Stimulated activated naive CD8-positive, alpha-beta T cell treated with anti-CD3 and anti-CD28 coated beads, Interleukin-15, amount 100 ng/mL, for 72 hours (primary cell): ENCODE results near the gene GHR.
A peak's percentile ranks its signal among the peaks of the same experiment; 100 is the strongest.

Experiments used
- ATAC-seq: fragments of 150-1000 bp; cut with Tn5 transposase; 2 replicates; pipeline ENCODE4 v1.10.0; 2021; ENCODE audit warnings: mild to moderate bottlenecking, moderate library complexity
- DNase-seq, 2 donors: peaks; one replicate each; pipeline ENCODE4 v3.0.0; 2021 to 2022
- H3K27ac Mint-ChIP-seq, 2 donors: one replicate each; pipeline ENCODE4 v1.8.0; 2022; ENCODE audit warnings: mild to moderate bottlenecking in 2 of 2, mixed read lengths in 2 of 2, moderate library complexity in 2 of 2
- H3K27me3 Mint-ChIP-seq: one replicate; pipeline ENCODE4 v1.8.0; 2022; ENCODE audit warnings: mixed read lengths
- H3K4me1 Mint-ChIP-seq: one replicate; pipeline ENCODE4 v1.8.0; 2022; ENCODE audit warnings: mild to moderate bottlenecking, mixed read lengths
- H3K4me3 Mint-ChIP-seq, 2 donors: one replicate each; pipeline ENCODE4 v1.8.0; 2022; ENCODE audit warnings: mild to moderate bottlenecking in 2 of 2, mixed read lengths in 2 of 2, moderate library complexity in 1 of 2
- H3K9me3 Mint-ChIP-seq, 2 donors: one replicate each; pipeline ENCODE4 v1.8.0; 2022; ENCODE audit warnings: mixed read lengths in 2 of 2

GHR gene

DNA sequence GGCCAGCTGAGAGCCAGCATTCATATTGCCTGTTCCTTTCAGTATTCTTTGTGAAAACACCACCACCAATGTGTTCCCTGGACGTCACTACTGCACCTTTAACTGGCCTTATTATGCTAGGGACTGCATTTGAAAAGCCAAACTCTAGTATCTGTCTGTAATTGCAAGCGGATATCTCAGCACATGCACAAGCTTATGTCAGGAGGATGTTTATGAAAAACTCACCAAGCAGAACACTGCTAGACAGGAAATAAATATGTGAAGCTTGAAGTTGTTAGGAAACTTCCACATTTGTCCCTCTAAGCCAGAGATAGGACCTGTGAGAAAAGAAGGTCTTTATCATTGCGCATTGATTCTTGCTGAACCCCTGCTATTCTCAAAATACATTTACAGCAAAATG is 198.0 kb downstream of the GHR start:
- ATAC-seq = no peak
- Mint-ChIP-seq H3K27ac (no peak overlapping the region), H3K27me3 (peaks cover 5% of the 10 kb centered on the region), H3K4me3 (no peak overlapping the region), H3K9me3 (no peaks in the 10 kb centered on the region), H3K4me1 (no peaks in the 10 kb centered on the region)
- no peak for DNase-seq

DNA sequence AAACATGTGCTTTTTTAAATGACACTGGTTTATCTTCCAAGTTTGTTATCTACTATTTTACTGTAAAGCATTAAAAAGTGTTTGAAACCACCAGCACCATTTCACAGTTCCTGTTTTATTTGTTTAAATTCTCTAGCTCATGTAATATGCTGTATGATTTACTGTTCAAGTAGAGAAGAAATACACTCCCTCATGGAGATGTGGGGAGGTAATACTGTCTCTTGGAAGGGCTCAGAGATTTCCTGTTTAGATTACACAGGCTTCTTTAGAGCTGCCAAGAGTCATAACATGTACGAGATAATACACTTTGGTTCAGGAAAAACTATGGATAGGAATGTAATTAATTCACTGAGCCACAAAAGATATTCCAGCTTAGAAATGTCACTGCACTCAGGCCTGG is 198.4 kb downstream of the GHR start:
- Mint-ChIP-seq H3K4me1 (no peaks in the 10 kb centered on the region), H3K27ac (no peak overlapping the region), H3K27me3 (peaks cover 1% of the 10 kb centered on the region), H3K4me3 (no peak overlapping the region), H3K9me3 (no peaks in the 10 kb centered on the region)
- ATAC-seq (no peak), DNase-seq (no peak)

DNA sequence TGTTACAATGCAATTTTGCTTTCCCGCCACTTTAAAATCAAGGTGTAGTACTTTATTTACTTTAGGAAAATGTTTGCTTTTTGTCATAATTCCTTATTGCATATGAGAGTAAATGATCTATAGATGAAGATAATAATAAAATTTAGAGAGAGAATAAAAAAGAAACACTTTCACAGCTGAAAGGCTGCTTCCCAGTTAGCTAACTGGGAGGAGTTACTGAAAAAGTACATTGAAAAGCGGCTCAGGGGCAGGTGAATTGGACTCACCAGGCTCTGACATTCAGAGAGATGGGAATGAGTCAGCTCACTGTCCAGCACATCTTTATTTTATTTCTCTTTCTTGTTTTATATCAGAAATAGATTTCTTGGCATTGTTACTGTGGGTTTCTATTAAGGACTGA is 201.7 kb downstream of the GHR start:
- no peaks in the 10 kb centered on the region for H3K27me3 Mint-ChIP-seq
- no peaks in the 10 kb centered on the region for H3K4me1 Mint-ChIP-seq
- no peak overlapping the region for H3K4me3 Mint-ChIP-seq
- DNase-seq = no peak
- H3K9me3 Mint-ChIP-seq = no peaks in the 10 kb centered on the region
- no peak for ATAC-seq
- no peak overlapping the region for H3K27ac Mint-ChIP-seq

DNA sequence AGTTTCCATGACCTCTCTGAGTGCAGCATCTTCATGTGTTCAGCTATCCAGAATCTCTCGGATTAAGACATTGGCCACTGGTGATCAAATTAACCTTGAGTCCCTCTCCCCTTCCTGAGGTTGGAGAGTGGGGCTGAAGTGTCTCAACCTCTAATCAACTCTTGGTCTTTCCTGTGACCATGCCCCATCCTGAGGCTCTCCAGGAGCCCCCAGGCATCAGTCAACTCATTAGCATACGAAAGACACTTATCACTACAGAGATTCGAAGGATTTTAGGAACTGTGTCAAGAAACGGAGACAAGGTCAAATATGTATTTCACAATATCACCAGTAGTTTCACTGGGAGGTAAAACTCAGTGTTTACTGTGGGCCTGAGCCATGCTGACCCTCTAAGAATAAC is 203.2 kb downstream of the GHR start:
- no peaks in the 10 kb centered on the region for H3K9me3 Mint-ChIP-seq
- DNase-seq = no peak
- peaks cover 6% of the 10 kb centered on the region for H3K27me3 Mint-ChIP-seq
- no peaks in the 10 kb centered on the region for H3K4me1 Mint-ChIP-seq
- H3K27ac Mint-ChIP-seq = peak overlapping the region in 1 of 2 donors; percentile 66
- H3K4me3 Mint-ChIP-seq = no peak overlapping the region
- ATAC-seq = no peak

DNA sequence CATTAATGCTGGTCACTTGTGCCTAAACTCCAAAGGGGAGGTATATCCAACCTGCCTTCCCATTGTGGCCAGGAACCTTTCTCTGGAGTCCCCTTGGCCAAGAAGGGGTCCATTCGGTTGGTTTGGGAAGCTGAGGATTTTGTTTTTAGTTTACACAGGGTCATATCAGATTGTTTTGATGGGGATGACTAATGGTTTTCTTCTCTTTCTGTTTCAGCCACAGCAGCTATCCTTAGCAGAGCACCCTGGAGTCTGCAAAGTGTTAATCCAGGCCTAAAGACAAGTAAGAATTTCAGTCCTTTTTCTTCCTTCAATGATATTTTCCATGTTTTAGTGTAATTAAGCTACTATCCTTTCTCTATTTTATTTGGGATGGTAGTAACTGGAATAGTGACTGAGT is 205.6 kb downstream of the GHR start:
- H3K4me1 Mint-ChIP-seq = no peaks in the 10 kb centered on the region
- no peaks in the 10 kb centered on the region for H3K9me3 Mint-ChIP-seq
- peaks cover 7% of the 10 kb centered on the region for H3K27me3 Mint-ChIP-seq
- no peak for ATAC-seq
- no peak overlapping the region for H3K4me3 Mint-ChIP-seq
- no peak for DNase-seq
- H3K27ac Mint-ChIP-seq = no peak overlapping the region

DNA sequence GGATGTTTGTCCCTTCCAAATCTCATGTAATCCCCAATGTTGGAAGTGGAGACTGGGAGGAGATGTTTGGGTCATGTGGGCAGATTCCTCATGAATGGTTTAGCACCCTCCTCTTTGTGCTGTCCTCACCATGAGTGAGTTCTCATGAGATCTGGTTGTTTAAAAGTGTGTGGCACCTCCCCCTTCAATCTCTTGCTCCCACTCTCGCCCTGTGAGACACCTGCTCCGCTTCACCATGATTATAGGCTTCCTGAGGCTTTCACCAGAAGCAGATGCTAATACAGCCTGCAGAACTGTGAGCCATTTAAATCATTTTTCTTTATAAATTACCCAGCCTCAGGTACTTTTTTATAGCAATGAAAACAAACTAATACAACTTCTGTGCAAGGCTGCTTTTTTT is 206.0 kb downstream of the GHR start:
- Mint-ChIP-seq H3K4me1 (no peaks in the 10 kb centered on the region), H3K27ac (no peak overlapping the region), H3K4me3 (no peak overlapping the region), H3K27me3 (peaks cover 7% of the 10 kb centered on the region), H3K9me3 (no peaks in the 10 kb centered on the region)
- DNase-seq (no peak), ATAC-seq (no peak)

DNA sequence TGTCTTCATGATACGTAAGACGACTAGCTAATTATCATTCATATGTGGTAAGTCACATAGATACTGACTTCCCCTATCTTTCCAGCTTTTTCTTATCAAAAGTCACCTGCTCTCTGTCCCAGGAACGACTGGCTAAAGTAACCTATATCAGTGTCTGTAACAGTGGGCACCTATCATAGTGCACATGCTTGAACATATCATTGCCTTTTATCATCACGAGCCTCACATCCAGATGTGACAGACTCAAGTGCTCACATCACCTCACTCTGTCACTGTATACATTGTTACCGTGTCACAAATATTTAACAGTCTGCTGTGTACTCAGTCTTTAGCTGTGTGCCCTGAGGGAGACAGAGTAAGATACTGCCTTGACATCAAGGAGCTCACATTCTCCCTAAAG is 208.0 kb downstream of the GHR start:
- ATAC-seq = peak; percentile 39
- H3K27ac Mint-ChIP-seq = no peak overlapping the region

DNA sequence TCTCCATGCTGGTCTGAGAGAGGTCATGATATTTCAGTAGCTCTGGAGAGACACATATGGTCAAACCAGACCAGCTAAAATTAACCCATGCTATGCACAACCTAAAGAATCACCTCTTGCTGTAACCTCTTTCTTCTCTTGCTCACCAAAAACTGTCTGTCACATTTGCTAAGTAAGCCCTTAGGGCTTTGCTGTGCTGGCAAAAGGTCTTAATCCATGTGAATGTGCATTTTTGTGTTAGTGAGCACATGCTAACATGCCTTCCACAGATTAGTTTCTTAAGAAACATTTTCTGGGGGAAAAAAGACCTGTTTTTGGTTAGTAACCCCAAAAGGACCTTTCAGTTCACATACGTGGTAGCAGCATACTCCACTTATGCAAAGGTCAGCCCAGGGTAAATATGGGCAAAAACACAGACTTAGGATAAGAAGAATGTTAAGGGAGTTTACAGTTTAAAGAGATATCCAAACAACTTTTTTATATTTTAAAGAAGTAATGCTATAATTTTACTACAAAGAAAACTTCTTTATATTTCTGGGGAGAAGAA is 209.2 kb downstream of the GHR start:
- DNase-seq (no peak), ATAC-seq (no peak)
- no peaks in the 10 kb centered on the region for H3K4me1 Mint-ChIP-seq
- no peaks in the 10 kb centered on the region for H3K9me3 Mint-ChIP-seq
- H3K27ac Mint-ChIP-seq = peak overlapping the region in 1 of 2 donors; percentile 40
- peaks cover 7% of the 10 kb centered on the region for H3K27me3 Mint-ChIP-seq
- no peak overlapping the region for H3K4me3 Mint-ChIP-seq

More for the DNA sequence above, 208.0 kb downstream of the GHR start:
- H3K4me1 Mint-ChIP-seq = no peaks in the 10 kb centered on the region
- DNase-seq = no peak
- H3K9me3 Mint-ChIP-seq = no peaks in the 10 kb centered on the region
- no peak overlapping the region for H3K4me3 Mint-ChIP-seq
- H3K27me3 Mint-ChIP-seq = peaks cover 7% of the 10 kb centered on the region

DNA sequence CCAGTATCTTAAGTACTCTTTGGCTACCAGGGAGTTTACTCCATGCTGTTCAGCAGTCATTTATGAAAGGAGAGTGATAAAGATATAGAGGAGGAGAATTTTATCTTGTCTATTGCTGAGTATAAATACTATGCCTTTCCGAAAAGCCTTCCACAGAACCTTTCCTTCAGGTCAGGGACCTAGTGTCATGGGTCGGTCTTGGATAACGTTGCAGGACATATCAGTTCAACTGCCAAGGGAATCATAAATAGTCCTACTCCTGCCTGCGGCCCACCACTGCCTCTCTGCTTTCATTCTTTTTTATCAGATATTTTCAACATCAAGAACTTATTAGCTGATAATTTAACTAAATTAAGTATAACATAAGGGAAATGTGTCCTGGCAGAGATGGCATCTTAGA is 211.3 kb downstream of the GHR start:
- Mint-ChIP-seq H3K27ac (no peak overlapping the region), H3K4me3 (no peak overlapping the region), H3K27me3 (peaks cover 7% of the 10 kb centered on the region), H3K4me1 (no peaks in the 10 kb centered on the region), H3K9me3 (no peaks in the 10 kb centered on the region)
- DNase-seq = no peak
- ATAC-seq = no peak

DNA sequence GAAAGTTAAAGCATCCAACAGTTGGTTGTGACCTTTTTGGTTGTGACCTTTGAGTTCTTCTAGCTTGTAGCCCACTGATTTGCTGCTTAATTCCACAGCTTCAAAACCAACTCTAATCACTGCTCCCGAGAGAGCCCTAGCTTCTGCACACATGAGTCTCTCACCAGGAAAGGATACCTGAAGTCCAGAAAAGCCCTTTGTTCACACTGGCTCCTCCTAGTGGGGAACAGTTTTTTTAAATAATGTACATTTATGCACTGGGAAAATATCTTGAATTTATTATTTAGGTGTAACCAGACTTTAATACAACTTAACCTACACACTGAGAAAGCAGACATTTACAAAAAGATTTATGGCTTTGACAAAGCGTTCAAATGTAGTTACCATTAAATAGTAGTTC is 213.2 kb downstream of the GHR start:
- Mint-ChIP-seq H3K9me3 (no peaks in the 10 kb centered on the region), H3K27ac (no peak overlapping the region), H3K4me1 (no peaks in the 10 kb centered on the region), H3K4me3 (no peak overlapping the region), H3K27me3 (peaks cover 6% of the 10 kb centered on the region)
- DNase-seq (no peak), ATAC-seq (no peak)

DNA sequence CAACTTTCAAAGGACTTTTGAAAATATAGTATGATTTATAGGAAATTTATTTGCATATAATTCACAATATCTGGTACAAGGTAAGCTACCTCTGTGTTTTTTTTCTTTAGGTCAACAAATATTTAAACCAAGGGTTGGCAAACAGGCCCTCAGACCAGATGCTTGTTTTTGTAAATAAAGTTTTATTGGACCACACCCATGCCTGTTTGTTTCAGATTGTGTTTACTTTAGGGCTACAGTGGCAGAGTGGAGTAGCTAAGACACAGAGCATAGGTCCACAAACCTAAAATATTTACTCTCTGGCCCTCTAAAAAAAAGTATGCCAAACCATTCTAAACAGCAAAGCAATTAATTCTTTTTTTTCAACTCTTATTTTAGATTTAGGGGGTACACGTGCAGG is 213.7 kb downstream of the GHR start:
- H3K4me3 Mint-ChIP-seq = no peak overlapping the region
- ATAC-seq (no peak), DNase-seq (no peak)
- H3K27ac Mint-ChIP-seq = no peak overlapping the region
- peaks cover 9% of the 10 kb centered on the region for H3K27me3 Mint-ChIP-seq
- no peaks in the 10 kb centered on the region for H3K4me1 Mint-ChIP-seq
- no peaks in the 10 kb centered on the region for H3K9me3 Mint-ChIP-seq

DNA sequence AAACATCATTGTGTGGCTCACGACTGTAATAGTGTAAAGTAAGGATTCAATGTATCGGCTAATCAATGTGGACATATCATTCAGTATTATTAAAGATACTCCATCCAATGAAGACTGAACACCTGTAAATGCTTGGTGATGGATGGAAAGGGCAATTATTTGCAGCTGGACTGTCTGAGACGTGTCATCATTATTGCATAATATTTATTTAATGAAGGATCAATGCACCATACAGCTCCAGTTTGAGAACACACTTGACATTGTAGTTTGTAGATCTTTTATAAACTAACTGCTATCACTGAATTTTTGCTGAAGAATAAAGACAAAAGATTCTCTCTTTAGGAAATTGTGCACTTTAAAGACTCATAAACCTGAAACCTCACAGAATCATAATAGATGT is 215.7 kb downstream of the GHR start:
- H3K4me1 Mint-ChIP-seq = no peaks in the 10 kb centered on the region
- no peaks in the 10 kb centered on the region for H3K9me3 Mint-ChIP-seq
- H3K27me3 Mint-ChIP-seq = peaks cover 9% of the 10 kb centered on the region
- no peak overlapping the region for H3K27ac Mint-ChIP-seq
- no peak overlapping the region for H3K4me3 Mint-ChIP-seq
- DNase-seq = no peak
- ATAC-seq = no peak

DNA sequence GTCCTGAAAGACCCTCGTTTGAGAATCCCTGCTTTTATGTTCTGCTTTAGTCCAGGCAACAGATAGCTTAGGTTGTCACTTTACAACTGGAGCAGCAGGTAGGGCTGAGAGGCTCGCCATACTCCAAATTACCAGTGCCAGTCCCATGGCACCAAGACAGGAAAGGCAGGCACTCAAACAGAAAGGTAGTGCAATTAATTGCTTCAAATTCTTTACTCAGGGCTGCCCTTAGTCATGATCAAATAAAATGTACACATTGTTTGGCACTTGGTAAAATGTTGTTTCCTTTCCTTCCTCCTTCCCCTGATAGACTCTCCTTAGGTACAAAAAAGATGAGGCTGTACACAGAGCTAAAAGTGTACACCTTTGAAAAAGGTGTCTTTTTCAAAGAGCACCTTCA is 217.6 kb downstream of the GHR start:
- ATAC-seq (no peak), DNase-seq (no peak)
- no peaks in the 10 kb centered on the region for H3K9me3 Mint-ChIP-seq
- no peak overlapping the region for H3K27ac Mint-ChIP-seq
- no peaks in the 10 kb centered on the region for H3K4me1 Mint-ChIP-seq
- no peak overlapping the region for H3K4me3 Mint-ChIP-seq
- H3K27me3 Mint-ChIP-seq = peaks cover 9% of the 10 kb centered on the region

DNA sequence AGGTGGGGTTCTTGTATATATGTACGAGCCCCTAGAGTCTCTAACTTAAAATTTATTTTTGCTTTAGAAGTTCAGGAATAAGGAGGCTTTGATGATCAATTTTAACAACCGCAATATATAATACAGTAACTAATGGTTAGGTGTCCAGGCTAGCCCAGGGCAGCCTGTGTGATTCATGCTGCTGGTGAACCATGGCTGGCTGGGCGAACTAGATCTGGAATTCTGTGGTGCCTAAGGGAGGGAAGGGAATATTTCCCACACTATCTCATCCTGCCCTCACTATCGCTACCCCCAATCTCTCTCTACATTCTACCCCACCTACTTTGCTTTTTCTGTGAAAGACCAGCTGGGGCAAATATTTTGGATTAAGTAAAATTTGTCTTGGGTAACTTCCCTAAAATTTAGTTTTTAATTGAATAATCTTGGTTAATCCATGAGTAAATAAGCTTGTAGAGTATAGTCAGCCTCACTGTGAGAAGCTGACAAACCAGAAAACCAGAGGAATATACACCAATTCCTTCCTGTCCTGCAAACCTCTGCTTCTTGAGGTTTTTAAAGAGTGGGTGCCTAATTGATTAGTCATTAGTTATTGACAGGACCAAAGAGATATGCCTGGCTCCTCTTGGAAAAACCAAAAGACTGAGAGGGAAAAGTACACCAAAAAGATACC is 218.2 kb downstream of the GHR start:
- Mint-ChIP-seq H3K9me3 (no peaks in the 10 kb centered on the region), H3K27ac (no peak overlapping the region), H3K4me3 (no peak overlapping the region), H3K27me3 (peaks cover 9% of the 10 kb centered on the region), H3K4me1 (no peaks in the 10 kb centered on the region)
- ATAC-seq = no peak
- no peak for DNase-seq

DNA sequence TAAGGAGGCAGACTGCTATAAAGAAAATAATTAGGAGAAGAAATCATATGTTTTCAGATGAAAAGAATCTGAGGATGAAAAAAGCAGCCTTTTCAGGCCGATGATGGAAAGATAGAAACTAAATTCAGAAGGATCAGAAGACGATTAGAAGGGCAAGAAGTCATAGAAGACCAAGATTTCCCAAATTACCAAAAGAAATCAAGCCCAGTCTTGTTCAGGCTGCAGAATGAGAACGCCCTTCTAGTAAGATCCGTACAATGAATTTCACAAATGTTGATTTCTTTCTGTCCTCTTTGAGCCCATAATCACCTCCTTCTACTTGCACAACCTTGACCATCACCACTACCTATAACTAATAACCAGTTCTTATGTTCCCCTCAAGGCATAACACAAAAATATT is 218.8 kb downstream of the GHR start:
- H3K4me1 Mint-ChIP-seq = no peaks in the 10 kb centered on the region
- H3K9me3 Mint-ChIP-seq = no peaks in the 10 kb centered on the region
- peaks cover 9% of the 10 kb centered on the region for H3K27me3 Mint-ChIP-seq
- H3K27ac Mint-ChIP-seq = no peak overlapping the region
- DNase-seq (no peak), ATAC-seq (no peak)
- no peak overlapping the region for H3K4me3 Mint-ChIP-seq

DNA sequence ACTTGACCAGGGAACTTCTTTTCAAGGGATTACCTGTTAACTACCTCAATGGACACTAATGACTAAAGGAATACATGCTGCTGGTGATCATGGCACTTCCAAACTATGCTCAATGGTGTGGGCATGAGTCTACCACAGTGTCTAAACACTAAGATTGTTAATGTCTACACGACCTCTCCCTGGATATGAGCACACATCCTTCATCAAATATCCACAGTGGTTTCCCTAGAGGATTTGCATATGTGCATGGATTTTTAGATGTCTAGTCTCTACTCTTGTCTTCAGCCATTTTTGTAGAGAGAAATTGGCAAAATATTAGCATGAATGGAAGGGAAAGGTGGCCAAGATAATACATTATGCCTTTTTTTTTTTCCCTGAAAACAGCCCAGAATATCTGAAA is 220.1 kb downstream of the GHR start:
- Mint-ChIP-seq H3K27ac (no peak overlapping the region), H3K27me3 (peaks cover 9% of the 10 kb centered on the region), H3K4me1 (no peaks in the 10 kb centered on the region), H3K9me3 (no peaks in the 10 kb centered on the region), H3K4me3 (no peak overlapping the region)
- ATAC-seq (no peak), DNase-seq (no peak)

DNA sequence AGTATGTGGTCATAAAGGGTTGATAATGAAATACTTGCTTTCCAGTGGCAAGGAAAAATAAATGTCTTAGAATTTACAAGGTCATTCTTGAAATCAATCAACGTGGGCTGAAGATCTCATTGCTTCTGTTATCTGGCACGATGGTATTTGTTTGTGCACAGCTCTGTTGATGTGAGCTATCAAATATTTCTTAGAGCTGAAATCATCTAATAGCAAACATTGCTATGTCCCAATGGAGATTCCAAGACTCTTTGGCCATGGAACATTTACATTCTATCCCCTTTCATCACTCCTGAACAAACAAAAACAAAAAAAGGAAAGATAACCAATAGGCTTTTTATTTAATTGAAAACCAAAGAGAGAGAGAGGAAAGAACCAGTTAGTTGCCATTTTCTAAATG is 221.9 kb downstream of the GHR start:
- DNase-seq (no peak), ATAC-seq (no peak)
- Mint-ChIP-seq H3K4me3 (no peak overlapping the region), H3K27me3 (peaks cover 9% of the 10 kb centered on the region), H3K27ac (no peak overlapping the region), H3K4me1 (no peaks in the 10 kb centered on the region), H3K9me3 (no peaks in the 10 kb centered on the region)
